ENCODE data around the gene FLT3LG. TPM values are rescaled to one million over a fixed set of nuclear protein-coding genes. Genes with fewer than 3 reads are reported as not detected.

FLT3LG gene
- total RNA-seq, 4 donors from 2014 or later: 3.6 to 13.8 (median 8.4) TPM

- H3K36me3 ChIP-seq: peaks cover 0 to 72% (median 0%) of the 10 kb centered on the region in 3 donors
Measured at GRCh38 chr19:49518033-49518432, 44.0 kb downstream of the FLT3LG start.

GRCh38 chr19:49520705-49521319 lies 46.8 kb downstream of the FLT3LG start:
- H3K4me3 ChIP-seq: no peak overlapping the region

More at GRCh38 chr19:49518033-49518432, 44.0 kb downstream of the FLT3LG start:
- WGBS, 2 donors: 94 to 96% methylated on average over 3 of the region's 3 CpGs
- Histone ChIP-seq H3K27me3 (no peaks in the 10 kb centered on the region), H3K4me1 (peaks cover 0 to 30% (median 2%) of the 10 kb centered on the region in 4 donors), H3K4me3 (no peak overlapping the region), H3K27ac (no peak overlapping the region), H3K9me3 (no peaks in the 10 kb centered on the region)
- TF ChIP-seq POLR2A (IDR thresholded peaks at IDR 0.05) (no peak), CTCF (IDR thresholded peaks at IDR 0.05) (no peak)
- DNase-seq (ENCODE audit: low spot score in 2 of 2): no peak

GRCh38 chr19:49524812-49525455 lies 50.9 kb downstream of the FLT3LG start:
- TF ChIP-seq EP300 (IDR thresholded peaks at IDR 0.05) (no peak), POLR2A (IDR thresholded peaks at IDR 0.05) (no peak), CTCF (IDR thresholded peaks at IDR 0.05) (no peak)
- peak overlapping the region in 1 of 4 donors; percentile 17 for H3K27ac ChIP-seq

More at GRCh38 chr19:49520705-49521319, 46.8 kb downstream of the FLT3LG start:
- no peaks in the 10 kb centered on the region for H3K27me3 ChIP-seq
- no peak for DNase-seq (ENCODE audit: low spot score in 2 of 2)
- 81 to 84% methylated on average over 13 of the region's 13 CpGs for WGBS, 2 donors
- no peaks in the 10 kb centered on the region for H3K9me3 ChIP-seq
- TF ChIP-seq EP300 (IDR thresholded peaks at IDR 0.05): peak in 1 of 2 donors; percentile 37
- TF ChIP-seq CTCF (IDR thresholded peaks at IDR 0.05): no peak
- peak overlapping the region in 1 of 4 donors; percentile 33 for H3K27ac ChIP-seq
- H3K4me1 ChIP-seq: peaks cover 0 to 8% (median 2%) of the 10 kb centered on the region in 4 donors
- H3K36me3 ChIP-seq: peaks cover 0 to 79% (median 0%) of the 10 kb centered on the region in 3 donors

GRCh38 chr19:49528211-49528771 lies 54.3 kb downstream of the FLT3LG start:
- H3K9me3 ChIP-seq: no peaks in the 10 kb centered on the region
- peak overlapping the region; percentile 31 to 62 (median 37) for H3K4me3 ChIP-seq
- WGBS, 2 donors: 36 to 41% methylated on average over 25 of the region's 25 CpGs
- no peaks in the 10 kb centered on the region for H3K27me3 ChIP-seq
- H3K36me3 ChIP-seq: peaks cover 0 to 38% (median 0%) of the 10 kb centered on the region in 3 donors
- TF ChIP-seq EP300 (IDR thresholded peaks at IDR 0.05): no peak
- no peak for TF ChIP-seq CTCF (IDR thresholded peaks at IDR 0.05)
- no peak for TF ChIP-seq POLR2A (IDR thresholded peaks at IDR 0.05)
- peaks cover 0 to 27% (median 6%) of the 10 kb centered on the region in 4 donors for H3K4me1 ChIP-seq
- H3K27ac ChIP-seq: peak overlapping the region in 2 of 4 donors; percentile 71 to 82
- no peak for DNase-seq (ENCODE audit: low spot score in 2 of 2)

More at GRCh38 chr19:49524812-49525455, 50.9 kb downstream of the FLT3LG start:
- WGBS, 2 donors: 83 to 85% methylated on average over 22 of the region's 22 CpGs
- Histone ChIP-seq H3K4me3 (no peak overlapping the region), H3K27me3 (no peaks in the 10 kb centered on the region), H3K36me3 (peaks cover 0 to 54% (median 0%) of the 10 kb centered on the region in 3 donors), H3K4me1 (peaks cover 0 to 23% (median 4%) of the 10 kb centered on the region in 4 donors), H3K9me3 (no peaks in the 10 kb centered on the region)
- DNase-seq (ENCODE audit: low spot score in 2 of 2): no peak

GRCh38 chr19:49530708-49531107 lies 56.7 kb downstream of the FLT3LG start:
- 83 to 87% methylated on average over 7 of the region's 7 CpGs for WGBS, 2 donors
- no peaks in the 10 kb centered on the region for H3K9me3 ChIP-seq
- H3K4me1 ChIP-seq: peaks cover 0 to 44% (median 8%) of the 10 kb centered on the region in 4 donors
- no peak overlapping the region for H3K4me3 ChIP-seq
- peaks cover 0 to 21% (median 0%) of the 10 kb centered on the region in 3 donors for H3K36me3 ChIP-seq
- no peaks in the 10 kb centered on the region for H3K27me3 ChIP-seq
- H3K27ac ChIP-seq: no peak overlapping the region
- no peak for TF ChIP-seq POLR2A (IDR thresholded peaks at IDR 0.05)
- TF ChIP-seq CTCF (IDR thresholded peaks at IDR 0.05): no peak
- no peak for TF ChIP-seq EP300 (IDR thresholded peaks at IDR 0.05)
- no peak for DNase-seq (ENCODE audit: low spot score in 2 of 2)
